OCI-LY7 (cell line): Measurements from ENCODE around the gene ZNF221. TPM values are rescaled to one million over a fixed set of nuclear protein-coding genes. Genes with fewer than 3 reads are reported as not detected.

Experiments used
- BruUV-seq: library from RNA; stranded (reverse); fragments of 400-500 nt; replicated peaks from 2 replicates; lab custom pipeline; 2021; lab: Mats Ljungman, UMichigan
- CTCF ChIA-PET: fragments of 300-600 bp; sonication (Branson Sonifier 250); formaldehyde crosslinking; loops from one replicate; lab custom pipeline; 2022; ENCODE audit warnings: antibody characterized with exemption; ENCODE audit not compliant: unreplicated experiment; lab: Charles Lee
- POLR2A ChIA-PET: fragments of 300-600 bp; sonication (Branson Sonifier 250); formaldehyde crosslinking; loops from one replicate; lab custom pipeline; 2022; ENCODE audit warnings: antibody characterized with exemption; lab: Charles Lee
- DNase-seq: peaks from one replicate; pipeline ENCODE4 v3.0.0-alpha.2; 2015; ENCODE audit warnings: low spot score
- H2AFZ ChIP-seq: fragments of 200-600 bp; sonication (generic), shearing (Covaris generic); 2 replicates; pipeline ENCODE4 v1.6.1; 2014; ENCODE audit warnings: mild to moderate bottlenecking, antibody characterized with exemption, low read length, moderate library complexity
- H3K27ac ChIP-seq: fragments of 200-600 bp; sonication (generic); 2 replicates; pipeline ENCODE4 v1.5.1; 2014; ENCODE audit warnings: mixed run types, low read depth, mild to moderate bottlenecking, moderate library complexity, low read length, inconsistent platforms; ENCODE audit not compliant: poor library complexity, severe bottlenecking
- H3K36me3 ChIP-seq: fragments of 200-600 bp; sonication (generic); 2 replicates; pipeline ENCODE4 v1.6.1; 2014; ENCODE audit warnings: mild to moderate bottlenecking, antibody characterized with exemption, low read length, moderate library complexity, mixed read lengths; ENCODE audit not compliant: insufficient read depth
- H3K4me1 ChIP-seq: fragments of 200-600 bp; sonication (generic); 2 replicates; pipeline ENCODE4 v1.5.1; 2014; ENCODE audit warnings: mild to moderate bottlenecking, low read length; ENCODE audit not compliant: insufficient read depth, poor library complexity, severe bottlenecking
- H3K4me2 ChIP-seq: fragments of 200-600 bp; sonication (generic); 2 replicates; pipeline ENCODE4 v1.6.1; 2014; ENCODE audit warnings: mild to moderate bottlenecking, low read length
- H3K4me3 ChIP-seq: fragments of 200-600 bp; sonication (generic); 2 replicates; pipeline ENCODE4 v1.5.1; 2014; ENCODE audit warnings: mild to moderate bottlenecking, low read depth, low read length; ENCODE audit not compliant: poor library complexity, severe bottlenecking
- H3K79me2 ChIP-seq: fragments of 200-600 bp; sonication (generic); 2 replicates; pipeline ENCODE4 v1.6.1; 2016; ENCODE audit warnings: low read depth, mild to moderate bottlenecking, low read length, moderate library complexity, mixed read lengths; ENCODE audit not compliant: insufficient read depth
- H3K9me2 ChIP-seq: fragments of 200-600 bp; sonication (generic); 2 replicates; pipeline ENCODE4 v1.6.1; 2016; ENCODE audit warnings: mild to moderate bottlenecking, low read length, mixed read lengths; ENCODE audit not compliant: insufficient read depth
- H3K9me3 ChIP-seq: fragments of 200-600 bp; sonication (generic); 2 replicates; pipeline ENCODE4 v1.6.1; 2014; ENCODE audit warnings: mild to moderate bottlenecking, mixed run types, low read length, mixed read lengths
- H4K20me1 ChIP-seq: fragments of 200-600 bp; sonication (generic); 2 replicates; pipeline ENCODE4 v1.6.1; 2014; ENCODE audit warnings: mild to moderate bottlenecking, antibody characterized with exemption, low read length, moderate library complexity, mixed read lengths; ENCODE audit not compliant: insufficient read depth
- CTCF ChIP-seq: fragments of 200-600 bp; sonication (generic); conservative IDR thresholded peaks from 2 replicates; pipeline ENCODE4 v1.5.1; 2014; ENCODE audit warnings: mild to moderate bottlenecking, antibody characterized with exemption, low read length, moderate library complexity, mixed read lengths
- EZH2phosphoT487 ChIP-seq: fragments of 200-600 bp; sonication (generic); IDR thresholded peaks from 2 replicates; pipeline ENCODE4 v1.6.1; 2018; ENCODE audit warnings: low read depth, borderline replicate concordance, mild to moderate bottlenecking, mixed run types, antibody characterized with exemption, low read length, moderate library complexity, mixed read lengths
- intact Hi-C: fragments of 100-400 bp; cut with micrococcal nuclease; formaldehyde crosslinking; loops from one replicate; pipeline ENCODE4 v1.10.0; 2022; ENCODE audit not compliant: unreplicated experiment
- total RNA-seq, 2 experiments: library from RNA; depleted of rRNA in 1 of 2; stranded (reverse); fragments of >200 nt in 1 of 2; shearing (Covaris generic) in 1 of 2; gene quantifications; 2 replicates each; pipeline ENCODE4 v1.2.3, GENCODE V29; 2014 to 2022

Gene ZNF221
- total RNA-seq, 2 experiments from 2014 or later = 0.28 TPM; not detected in 1

- no peaks in the 10 kb centered on the region for H4K20me1 ChIP-seq
- H3K9me3 ChIP-seq = no peaks in the 10 kb centered on the region
- TF ChIP-seq EZH2phosphoT487 (no peak), CTCF (no peak)
- no peak overlapping the region for H3K27ac ChIP-seq
- POLR2A ChIA-PET = no interaction called here
- no peaks in the 10 kb centered on the region for H3K4me1 ChIP-seq
- H3K9me2 ChIP-seq = no peaks in the 10 kb centered on the region
- peaks cover 9% of the 10 kb centered on the region for H3K36me3 ChIP-seq
- no peak overlapping the region for H3K4me3 ChIP-seq
- H3K4me2 ChIP-seq = no peak overlapping the region
- intact Hi-C loops = no loop called here
- BruUV-seq = no TSS peak
- no peak for DNase-seq
- no peaks in the 10 kb centered on the region for H3K79me2 ChIP-seq
- no peak overlapping the region for H2AFZ ChIP-seq
- CTCF ChIA-PET = no interaction called here
Measured at GRCh38 chr19:43908659-43909058, 42.4 kb upstream of the ZNF221 start.

- H2AFZ ChIP-seq = no peak overlapping the region
- no TSS peak for BruUV-seq
- DNase-seq = no peak
- no peak overlapping the region for H3K27ac ChIP-seq
- no peak overlapping the region for H3K4me3 ChIP-seq
- TF ChIP-seq CTCF = no peak
- no peak for TF ChIP-seq EZH2phosphoT487
- no peaks in the 10 kb centered on the region for H3K9me3 ChIP-seq
- H3K4me2 ChIP-seq = no peak overlapping the region
- no peaks in the 10 kb centered on the region for H3K9me2 ChIP-seq
- intact Hi-C loops = no loop called here
- no peaks in the 10 kb centered on the region for H4K20me1 ChIP-seq
- POLR2A ChIA-PET = interaction anchor here (0.6 kb wide), 1 partner anchor 378 kb away, joined by 4 read pairs; no protein-coding TSS in a partner anchor
- H3K4me1 ChIP-seq = no peaks in the 10 kb centered on the region
- H3K36me3 ChIP-seq = peaks cover 31% of the 10 kb centered on the region
- H3K79me2 ChIP-seq = no peaks in the 10 kb centered on the region
- CTCF ChIA-PET = no interaction called here
Measured at GRCh38 chr19:43910884-43911283, 40.1 kb upstream of the ZNF221 start.

GRCh38 chr19:43913383-43913782 is 37.6 kb upstream of the ZNF221 start:
- no TSS peak for BruUV-seq
- Histone ChIP-seq H2AFZ (no peak overlapping the region), H3K4me1 (peaks cover 4% of the 10 kb centered on the region), H3K4me2 (no peak overlapping the region), H3K9me2 (no peaks in the 10 kb centered on the region), H4K20me1 (no peaks in the 10 kb centered on the region), H3K27ac (no peak overlapping the region), H3K4me3 (no peak overlapping the region), H3K9me3 (no peaks in the 10 kb centered on the region), H3K79me2 (no peaks in the 10 kb centered on the region), H3K36me3 (peaks cover 56% of the 10 kb centered on the region)
- POLR2A ChIA-PET = interaction anchor here (0.5 to 0.6 kb wide), 2 partner anchors 9 to 44 kb away, joined by 3 to 6 read pairs; no protein-coding TSS in a partner anchor
- TF ChIP-seq CTCF (no peak), EZH2phosphoT487 (no peak)
- CTCF ChIA-PET = no interaction called here
- DNase-seq = no peak
- intact Hi-C loops = no loop called here
